PC-9 (cell line): ENCODE measurements around the gene ZNF668. TPM values are rescaled to one million over a fixed set of nuclear protein-coding genes. Genes with fewer than 3 reads are reported as not detected.

Source experiments
- BruUV-seq: library from RNA; stranded (reverse); fragments of 400-500 nt; replicated peaks from 2 replicates; lab custom pipeline; 2021; lab: Mats Ljungman, UMichigan
- CTCF ChIA-PET: fragments of 300-600 bp; sonication (Branson Sonifier 250); formaldehyde crosslinking; loops from one replicate; lab custom pipeline; 2022; ENCODE audit warnings: antibody characterized with exemption; lab: Charles Lee
- POLR2A ChIA-PET: fragments of 300-600 bp; sonication (Branson Sonifier 250); formaldehyde crosslinking; loops from one replicate; lab custom pipeline; 2022; ENCODE audit warnings: antibody characterized with exemption; ENCODE audit not compliant: unreplicated experiment; lab: Charles Lee
- DNase-seq, 2 experiments: peaks; one replicate each; pipeline versions ENCODE4 v3.0.0 to v3.0.0-alpha.2; 2015 to 2022; ENCODE audit warnings: mixed read lengths in 1 of 2
- H2AFZ ChIP-seq: fragments of 200-600 bp; sonication (generic); 2 replicates; pipeline ENCODE4 v1.8.1; 2017; ENCODE audit warnings: antibody characterized with exemption
- H3F3A ChIP-seq: fragments of 200-600 bp; sonication (generic); 2 replicates; pipeline ENCODE4 v1.8.1; 2017; ENCODE audit warnings: antibody characterized with exemption, mild to moderate bottlenecking, low read depth; ENCODE audit not compliant: insufficient read depth
- H3K27ac ChIP-seq: fragments of 200-600 bp; sonication (generic); 2 replicates; pipeline ENCODE4 v1.6.1; 2016; ENCODE audit warnings: mixed run types
- H3K27me3 ChIP-seq: fragments of 200-600 bp; sonication (generic); 2 replicates; pipeline ENCODE4 v1.6.1; 2016; ENCODE audit warnings: low read depth, mixed run types; ENCODE audit not compliant: insufficient read depth
- H3K36me3 ChIP-seq: fragments of 200-600 bp; sonication (generic); 2 replicates; pipeline ENCODE4 v1.6.1; 2016; ENCODE audit warnings: low read depth, mixed run types
- H3K4me1 ChIP-seq: fragments of 200-600 bp; sonication (generic); replicated peaks from 2 replicates; pipeline ENCODE4 v1.6.1; 2016; ENCODE audit warnings: mixed run types; ENCODE audit not compliant: insufficient read depth
- H3K4me2 ChIP-seq: fragments of 200-600 bp; sonication (generic); 2 replicates; pipeline ENCODE4 v1.6.1; 2017; ENCODE audit warnings: mixed run types
- H3K4me3 ChIP-seq: fragments of 200-600 bp; sonication (generic); 2 replicates; pipeline ENCODE4 v1.6.1; 2016; ENCODE audit warnings: mixed run types
- H3K79me2 ChIP-seq: fragments of 200-600 bp; sonication (generic); 2 replicates; pipeline ENCODE4 v1.6.1; 2017; ENCODE audit warnings: low read depth, mixed run types
- H3K9me2 ChIP-seq: fragments of 200-600 bp; sonication (generic); 2 replicates; pipeline ENCODE4 v1.8.1; 2017; ENCODE audit warnings: mild to moderate bottlenecking; ENCODE audit not compliant: insufficient read depth
- H3K9me3 ChIP-seq: fragments of 200-600 bp; sonication (generic); 2 replicates; pipeline ENCODE4 v1.8.1; 2016; ENCODE audit warnings: low read depth; ENCODE audit not compliant: insufficient read depth
- H4K20me1 ChIP-seq: fragments of 200-600 bp; sonication (generic); 2 replicates; pipeline ENCODE4 v1.8.1; 2017; ENCODE audit not compliant: insufficient read depth
- CTCF ChIP-seq: fragments of 200-600 bp; sonication (generic); conservative IDR thresholded peaks from 2 replicates; pipeline ENCODE4 v1.6.1; 2017; ENCODE audit warnings: mixed run types, antibody characterized with exemption, mild to moderate bottlenecking, moderate library complexity
- EZH2 ChIP-seq: fragments of 200-600 bp; sonication (generic); IDR thresholded peaks from 2 replicates; pipeline ENCODE4 v1.8.0; 2017; ENCODE audit warnings: antibody characterized with exemption, low read depth
- intact Hi-C: fragments of 100-400 bp; cut with micrococcal nuclease; formaldehyde crosslinking; loops from one replicate; pipeline ENCODE4 v1.10.0; 2022; ENCODE audit not compliant: unreplicated experiment
- total RNA-seq: library from RNA; stranded (reverse); gene quantifications from 2 replicates; pipeline ENCODE4 v1.2.3, GENCODE V29; 2021

The ZNF668 gene
- total RNA-seq, 1 experiment from 2014 or later: 13.2 TPM

- no peaks in the 10 kb centered on the region for H3K9me3 ChIP-seq
- H3F3A ChIP-seq: peaks cover 11% of the 10 kb centered on the region; the same call in 1 of the 2 replicates
- no peaks in the 10 kb centered on the region for H4K20me1 ChIP-seq
- no peaks in the 10 kb centered on the region for H3K36me3 ChIP-seq
- no peak overlapping the region for H3K4me2 ChIP-seq
- H3K4me3 ChIP-seq: no peak overlapping the region
- no peaks in the 10 kb centered on the region for H3K79me2 ChIP-seq
- no TSS peak for BruUV-seq
- H2AFZ ChIP-seq: no peak overlapping the region
- no peak for TF ChIP-seq CTCF
- no peak for TF ChIP-seq EZH2
- H3K27me3 ChIP-seq: no peaks in the 10 kb centered on the region
- H3K9me2 ChIP-seq: no peaks in the 10 kb centered on the region
- no peaks in the 10 kb centered on the region for H3K4me1 ChIP-seq
- intact Hi-C loops: no loop called here
- DNase-seq: no peak
- ChIA-PET CTCF (no interaction called here), POLR2A (no interaction called here)
- H3K27ac ChIP-seq: no peak overlapping the region
Observed at GRCh38 chr16:31025339-31025738, 48.7 kb downstream of the ZNF668 start.

DNA sequence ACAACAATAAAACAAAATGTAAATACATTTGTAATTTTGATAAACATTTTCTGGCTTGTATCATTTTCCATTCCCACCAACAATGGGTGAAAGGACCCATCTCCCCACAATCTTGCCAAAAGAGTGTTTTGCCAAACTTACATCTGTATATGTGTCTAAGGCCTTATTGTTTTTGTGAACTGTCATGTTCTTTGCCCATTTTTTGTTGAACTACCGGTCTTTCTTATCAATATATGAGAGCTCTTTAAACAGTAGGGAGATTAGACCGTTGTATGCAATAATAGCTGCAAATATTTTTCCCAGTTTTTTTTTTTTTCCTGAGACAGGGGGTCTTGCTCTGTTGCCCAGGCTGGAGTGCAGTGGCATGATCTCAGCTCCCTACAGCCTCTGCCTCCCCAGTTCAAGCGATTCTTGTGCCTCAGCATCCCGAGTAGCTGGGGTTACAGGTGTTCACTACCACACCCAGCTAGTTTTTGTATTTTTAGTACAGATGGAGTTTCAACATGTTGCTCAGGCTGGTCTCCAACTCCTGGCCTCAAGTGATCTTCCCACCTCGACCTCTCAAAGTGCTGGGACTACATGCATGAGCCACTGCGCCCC lies 50.3 kb downstream of the ZNF668 start:
- H3K4me2 ChIP-seq: no peak overlapping the region
- no TSS peak for BruUV-seq
- CTCF ChIA-PET: no interaction called here

DNA sequence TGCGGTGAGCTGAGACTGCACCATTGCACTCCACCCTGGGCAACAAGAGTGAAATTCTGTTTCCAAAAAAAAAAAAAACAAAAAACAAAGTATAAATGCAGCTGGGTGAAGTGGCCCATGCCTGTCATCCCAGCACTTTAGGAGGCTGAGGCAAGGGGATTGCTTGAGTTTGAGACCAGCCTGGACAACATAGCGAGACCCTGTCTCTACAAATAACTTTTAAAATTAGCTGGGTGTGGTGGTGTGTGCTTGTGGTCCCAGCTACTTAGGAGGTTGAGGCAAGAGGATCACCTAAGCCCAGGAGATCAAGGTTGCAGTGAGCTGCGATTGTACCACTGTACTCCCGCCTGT lies 50.8 kb downstream of the ZNF668 start:
- no peaks in the 10 kb centered on the region for H3K36me3 ChIP-seq
- no peak for DNase-seq
- H3K9me2 ChIP-seq: no peaks in the 10 kb centered on the region; the same call in 1 of the 2 replicates
- no peaks in the 10 kb centered on the region for H3K27me3 ChIP-seq
- ChIA-PET POLR2A (no interaction called here), CTCF (no interaction called here)
- H3K9me3 ChIP-seq: no peaks in the 10 kb centered on the region
- H2AFZ ChIP-seq: no peak overlapping the region
- no peaks in the 10 kb centered on the region for H3K79me2 ChIP-seq
- peaks cover 11% of the 10 kb centered on the region; the same call in 1 of the 2 replicates for H3F3A ChIP-seq
- H3K4me2 ChIP-seq: no peak overlapping the region
- no peaks in the 10 kb centered on the region for H3K4me1 ChIP-seq
- no peak for TF ChIP-seq CTCF
- TF ChIP-seq EZH2: no peak
- no peaks in the 10 kb centered on the region for H4K20me1 ChIP-seq
- no peak overlapping the region for H3K27ac ChIP-seq
- H3K4me3 ChIP-seq: no peak overlapping the region
- intact Hi-C loops: no loop called here
- no TSS peak for BruUV-seq

More for the DNA sequence above, 50.3 kb downstream of the ZNF668 start:
- DNase-seq: no peak
- Histone ChIP-seq H3K79me2 (no peaks in the 10 kb centered on the region), H3K27me3 (no peaks in the 10 kb centered on the region), H3K4me1 (no peaks in the 10 kb centered on the region), H3K9me3 (no peaks in the 10 kb centered on the region), H3K27ac (no peak overlapping the region), H3K9me2 (no peaks in the 10 kb centered on the region; the same call in 1 of the 2 replicates), H3K4me3 (no peak overlapping the region), H3K36me3 (no peaks in the 10 kb centered on the region), H2AFZ (no peak overlapping the region), H3F3A (peaks cover 11% of the 10 kb centered on the region; the same call in 1 of the 2 replicates), H4K20me1 (no peaks in the 10 kb centered on the region)
- POLR2A ChIA-PET: no interaction called here
- intact Hi-C loops: no loop called here
- no peak for TF ChIP-seq CTCF
- TF ChIP-seq EZH2: no peak
